Measurements from ENCODE around the gene COMMD6.

The COMMD6 gene

DNA sequence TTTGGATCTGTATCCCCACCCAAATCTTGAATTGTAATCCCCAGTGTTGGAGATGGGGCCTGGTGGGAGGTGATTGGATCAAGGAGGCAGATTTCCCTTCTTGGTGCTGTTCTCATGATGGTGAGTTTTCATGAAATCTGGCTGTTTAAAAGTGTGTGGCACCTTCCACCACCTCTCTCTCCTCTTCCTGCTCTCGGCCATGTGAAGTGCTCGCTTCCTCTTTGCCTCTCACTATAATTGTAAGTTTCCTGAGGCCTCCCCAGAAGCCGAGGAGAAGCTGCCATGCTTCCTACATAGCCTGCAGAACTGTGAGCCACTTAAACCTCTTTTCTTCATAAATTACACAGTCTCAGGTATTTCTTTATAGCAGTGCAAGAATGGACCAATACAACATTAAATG lies 15.7 kb downstream of the COMMD6 start:
- no peak for DNase-seq

DNA sequence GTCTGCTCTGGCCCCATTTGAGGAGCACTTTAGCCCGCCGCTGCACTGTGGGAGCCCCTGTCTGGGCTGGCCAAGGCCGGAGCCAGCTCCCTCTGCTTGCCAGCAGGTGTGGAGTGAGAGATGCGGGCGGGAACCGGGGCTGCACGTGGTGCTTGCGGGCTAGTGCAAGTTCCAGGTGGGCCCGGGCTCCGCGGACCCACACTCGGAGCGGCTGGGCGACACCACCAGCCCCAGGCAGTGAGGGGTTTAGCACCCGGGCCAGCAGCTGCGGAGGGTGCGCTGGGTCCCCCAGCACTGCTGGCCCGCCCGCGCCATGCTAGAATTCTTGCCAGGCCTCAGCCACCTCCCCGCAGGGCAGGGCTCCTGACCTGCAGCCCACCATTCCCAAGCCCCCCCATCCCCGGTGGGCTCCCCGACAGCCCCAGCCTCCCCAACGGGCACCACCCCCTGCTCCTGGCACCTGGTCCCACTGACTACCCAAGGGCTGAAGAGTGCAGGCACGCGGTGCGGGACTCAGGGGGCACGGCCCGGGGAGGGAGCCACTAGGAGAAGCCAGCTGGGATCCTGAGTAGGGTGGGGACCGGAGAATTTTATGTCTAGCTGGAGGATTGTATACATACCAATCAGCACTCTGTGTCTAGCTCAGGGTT lies 19.1 kb downstream of the COMMD6 start:
- no peak for DNase-seq

DNA sequence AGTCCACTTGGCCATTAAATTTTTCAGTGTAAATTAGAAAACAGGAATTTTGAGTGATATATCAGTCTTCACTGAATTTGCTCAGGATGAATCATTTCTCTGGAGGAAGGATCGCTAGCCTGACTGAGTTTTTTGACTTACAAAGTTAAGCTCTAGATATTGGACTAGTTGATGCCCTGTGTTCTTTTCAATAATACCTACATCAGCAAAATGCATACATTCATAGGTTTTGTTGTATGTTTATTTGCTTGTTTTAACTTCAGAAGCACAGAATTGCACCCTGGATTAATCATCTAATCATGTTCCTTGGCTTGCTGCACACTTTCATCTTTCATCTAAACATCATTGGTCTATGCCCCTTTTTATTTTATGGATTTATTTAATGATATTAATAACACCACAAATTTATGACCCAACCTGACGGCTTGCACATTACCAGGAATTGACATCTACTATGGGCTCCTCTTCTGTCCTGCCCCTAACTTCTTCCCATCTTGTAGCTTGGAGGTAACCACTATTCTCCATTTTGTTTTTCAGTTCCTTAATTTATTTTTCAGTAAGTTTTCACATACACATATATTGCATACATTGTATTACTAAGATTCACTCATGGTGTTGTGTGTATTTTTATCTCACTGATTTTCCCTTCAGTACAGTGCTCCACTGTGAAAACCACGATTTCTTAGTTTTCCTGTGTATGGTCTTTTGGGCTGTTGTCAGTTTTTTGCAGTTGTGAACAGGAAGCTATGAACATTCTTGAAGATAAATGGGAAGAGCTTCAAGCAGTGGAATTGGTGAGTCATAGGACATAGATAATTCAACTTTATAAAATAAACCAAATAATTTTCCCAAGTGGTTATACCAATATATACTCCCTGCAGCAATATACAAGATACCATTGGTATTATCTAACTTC lies 23.3 kb downstream of the COMMD6 start:
- DNase-seq: no peak

DNA sequence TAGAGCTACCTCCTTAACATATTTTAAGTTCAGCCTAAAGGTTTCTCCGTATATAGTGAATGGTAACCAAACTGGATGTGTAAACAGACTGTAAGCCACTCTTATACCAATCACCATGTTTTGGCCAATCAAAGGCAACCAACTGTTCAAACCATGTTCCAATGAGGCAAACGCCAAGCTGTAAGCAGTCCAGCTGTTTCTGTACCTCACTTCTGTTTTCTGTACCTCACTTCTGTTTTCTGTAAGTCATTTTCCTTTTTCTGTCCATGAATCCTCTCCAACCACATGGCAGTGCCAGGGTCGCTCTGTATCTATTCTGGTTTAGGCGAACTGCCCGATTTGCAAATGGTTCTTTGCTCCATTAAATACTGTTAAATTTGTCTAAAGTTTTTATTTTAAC lies 24.4 kb downstream of the COMMD6 start:
- DNase-seq: no peak

- DNase-seq: no peak
These were observed 25.4 kb downstream of the COMMD6 start for GRCh38 chr13:75512253-75512652.

- DNase-seq: no peak
These were observed 26.5 kb downstream of the COMMD6 start for GRCh38 chr13:75511051-75511625.

DNA sequence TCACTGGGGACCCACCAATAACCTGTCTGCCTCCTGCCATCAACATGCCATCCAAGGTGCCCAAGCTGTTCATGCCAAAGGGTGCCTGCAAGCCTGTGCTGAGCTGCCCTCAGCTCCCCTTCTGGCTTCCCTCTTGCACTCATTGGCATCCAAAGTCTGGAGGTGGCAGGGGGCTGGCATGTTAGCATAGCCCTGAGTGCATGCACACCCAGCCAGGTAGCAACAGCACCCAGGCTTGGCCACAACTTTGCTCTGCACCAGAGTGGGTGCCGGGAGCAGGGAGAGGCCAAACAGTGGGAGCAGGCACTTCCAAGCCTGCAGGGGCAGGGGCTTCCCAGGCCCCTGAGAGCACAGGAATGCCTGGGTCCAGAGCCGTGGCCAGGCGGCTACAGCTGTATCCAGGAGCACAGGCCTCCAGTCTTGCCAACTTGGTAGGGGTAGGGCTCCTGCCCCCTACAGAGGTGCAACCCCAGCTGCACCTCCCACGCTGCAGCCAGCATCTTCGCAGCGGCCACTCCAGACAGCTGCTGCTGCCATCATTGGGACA lies 29.6 kb downstream of the COMMD6 start:
- no peak for DNase-seq

DNA sequence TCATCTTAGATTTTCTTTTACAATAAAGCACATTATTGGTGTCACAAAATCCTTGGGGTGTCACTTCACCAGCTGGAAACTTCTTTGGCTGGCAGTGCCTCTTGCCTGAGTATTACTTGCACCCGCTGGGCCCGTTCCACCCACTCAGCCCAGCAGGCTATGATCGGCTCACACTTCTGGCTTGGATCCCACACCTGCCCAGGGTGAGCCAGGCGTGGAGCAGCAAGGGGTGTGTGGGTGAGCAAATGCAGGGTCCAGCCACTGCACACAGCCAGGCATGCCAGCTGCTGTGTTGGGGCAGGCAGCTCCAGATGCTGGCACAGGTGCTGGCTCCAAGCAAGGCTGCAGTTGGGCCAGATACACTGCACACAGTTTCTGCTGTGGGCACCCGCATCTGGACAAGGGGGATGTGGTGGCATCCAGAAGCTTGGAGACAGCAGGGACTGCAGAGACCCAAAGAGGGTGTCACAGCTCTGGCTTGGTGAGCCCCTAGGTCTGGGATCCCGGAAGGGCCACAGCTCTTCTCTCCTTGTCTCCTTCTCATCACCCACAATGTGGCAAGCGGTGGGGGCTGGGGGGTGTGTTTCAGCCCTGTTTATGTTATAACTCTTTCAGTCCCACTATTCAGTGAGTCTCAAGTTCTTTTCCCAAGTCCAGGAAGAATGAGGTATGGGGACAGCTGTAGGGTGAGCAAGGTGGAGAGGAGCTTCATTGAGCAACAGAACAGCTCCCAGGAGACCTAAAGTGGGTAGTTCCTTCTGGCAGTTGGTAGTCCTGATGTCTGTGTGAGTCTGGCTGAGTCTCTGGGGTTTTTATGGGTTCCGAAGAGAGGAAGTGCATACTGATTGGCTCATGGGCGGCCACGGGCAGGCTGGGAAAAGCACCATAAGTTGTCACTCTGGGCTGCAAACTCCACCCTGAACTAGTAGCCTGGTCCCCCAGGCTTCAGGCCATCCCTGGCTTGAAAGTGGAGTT lies 30.3 kb downstream of the COMMD6 start:
- DNase-seq: no peak

DNA sequence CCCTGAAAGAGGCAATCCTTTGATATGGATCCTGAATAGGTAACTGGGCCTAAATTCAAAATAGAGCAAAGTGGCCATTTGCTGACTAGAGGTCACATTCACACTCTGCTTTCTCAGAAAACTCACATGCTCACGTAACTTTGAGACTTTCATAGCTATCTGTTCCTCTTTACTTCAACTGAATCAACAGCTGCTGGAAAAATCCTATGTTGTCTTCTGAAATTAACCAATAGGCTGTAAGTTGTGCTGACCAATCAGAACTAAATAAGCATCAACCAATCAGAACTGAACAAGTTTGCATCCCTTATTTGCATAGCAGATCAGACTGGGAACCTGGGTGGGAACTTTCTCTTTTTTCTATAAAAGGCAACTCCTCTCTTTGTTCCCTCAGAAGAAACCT lies 31.6 kb downstream of the COMMD6 start:
- no peak for DNase-seq

DNA sequence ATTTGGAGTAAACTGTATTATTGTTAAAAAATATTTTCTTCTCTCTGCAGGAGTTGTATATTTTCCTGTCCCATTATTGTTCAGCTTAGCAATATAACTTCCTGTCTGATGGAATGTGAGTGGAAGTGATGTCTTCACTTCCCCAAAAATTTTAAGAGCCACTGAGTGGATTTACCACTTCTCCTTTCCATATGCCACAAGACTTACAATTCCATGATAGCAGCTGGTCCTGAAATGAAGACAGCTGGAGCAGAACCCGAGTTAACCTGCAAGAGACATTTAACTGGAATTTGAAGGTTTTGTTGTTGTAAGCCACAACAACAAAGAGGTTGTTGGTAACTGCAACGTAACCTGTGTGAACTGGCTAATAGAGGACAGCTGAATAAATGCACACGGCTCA lies 32.3 kb downstream of the COMMD6 start:
- DNase-seq: no peak

GRCh38 chr13:75495938-75496337 lies 41.7 kb downstream of the COMMD6 start:
- DNase-seq: no peak

- no peak for DNase-seq
These were observed 43.1 kb downstream of the COMMD6 start for GRCh38 chr13:75494491-75494890.

- no peak for DNase-seq
These were observed 44.5 kb downstream of the COMMD6 start for GRCh38 chr13:75493156-75493555.

DNA sequence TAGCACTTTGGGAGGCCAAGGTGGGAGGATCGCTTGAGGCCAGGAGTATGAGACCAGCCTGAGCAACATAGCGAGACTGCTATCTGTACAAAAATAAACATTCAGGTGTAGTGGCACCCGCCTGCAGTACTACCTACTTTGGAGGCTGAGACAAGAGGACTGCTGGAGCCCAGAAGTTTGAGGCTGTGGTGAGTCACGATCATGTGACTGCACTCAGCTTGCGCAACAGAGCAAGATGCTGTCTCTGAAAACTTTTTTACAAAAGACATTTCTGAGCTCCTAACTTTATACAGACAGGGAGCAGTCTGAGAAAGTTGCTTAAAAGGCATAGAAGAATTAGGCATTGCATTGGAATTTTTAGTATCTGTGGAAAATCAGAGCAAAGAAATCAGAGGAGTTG lies 45.3 kb downstream of the COMMD6 start:
- DNase-seq: no peak

DNA sequence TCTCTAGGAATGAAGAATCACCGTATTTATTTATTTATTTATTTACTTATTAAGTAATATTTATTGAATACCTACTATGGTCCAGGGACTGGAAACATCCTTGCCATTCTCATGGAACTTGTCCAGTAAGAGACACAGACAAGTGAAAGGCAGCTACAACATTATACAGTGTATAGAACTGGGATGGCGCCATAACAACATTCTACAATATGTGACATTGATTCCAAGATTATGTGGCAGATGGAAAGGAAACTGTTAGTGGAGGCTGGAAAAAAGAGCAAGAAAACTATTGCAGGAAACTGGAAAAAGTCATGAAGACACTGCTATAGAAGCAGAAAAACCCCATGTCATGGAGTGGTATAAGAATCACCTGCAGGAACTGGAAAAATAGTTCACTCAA lies 46.3 kb downstream of the COMMD6 start:
- no peak for DNase-seq

DNA sequence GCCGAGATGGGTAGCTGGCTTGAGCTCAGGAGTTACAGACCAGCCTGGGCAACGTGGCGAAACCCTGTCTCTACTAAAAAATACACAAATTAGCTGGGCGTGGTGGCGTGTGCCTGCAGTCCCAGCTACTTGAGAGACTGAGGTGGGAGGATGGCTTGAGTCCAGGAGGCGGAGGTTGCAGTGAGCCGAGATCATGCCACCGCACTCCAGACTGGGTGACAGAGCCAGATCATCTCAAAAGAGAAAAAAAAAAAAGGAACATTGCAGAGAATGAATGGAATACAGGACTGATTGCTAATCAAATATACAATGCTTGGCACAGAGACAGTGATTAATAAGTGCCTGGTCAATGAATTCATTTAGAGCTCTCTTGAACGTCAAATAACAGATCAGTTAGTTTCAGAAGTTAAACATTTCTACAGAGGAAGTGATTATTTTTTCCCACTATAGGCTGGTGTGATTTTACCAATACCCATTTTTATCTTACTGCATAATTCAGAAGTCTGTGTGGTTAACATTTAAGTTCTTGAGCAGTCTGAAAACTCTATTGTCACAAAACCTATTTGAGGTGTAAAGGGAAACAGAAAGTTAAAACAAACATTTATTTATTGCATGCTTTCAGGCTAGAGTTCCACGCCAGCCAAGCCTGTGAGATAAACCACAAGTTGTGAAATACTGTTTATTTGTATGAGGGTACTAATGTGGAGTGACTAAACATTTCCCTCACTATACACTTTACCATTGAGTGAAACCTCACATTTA lies 48.0 kb downstream of the COMMD6 start:
- no peak for DNase-seq

- no peak for DNase-seq
These were observed 51.2 kb downstream of the COMMD6 start for GRCh38 chr13:75486146-75487062.

DNA sequence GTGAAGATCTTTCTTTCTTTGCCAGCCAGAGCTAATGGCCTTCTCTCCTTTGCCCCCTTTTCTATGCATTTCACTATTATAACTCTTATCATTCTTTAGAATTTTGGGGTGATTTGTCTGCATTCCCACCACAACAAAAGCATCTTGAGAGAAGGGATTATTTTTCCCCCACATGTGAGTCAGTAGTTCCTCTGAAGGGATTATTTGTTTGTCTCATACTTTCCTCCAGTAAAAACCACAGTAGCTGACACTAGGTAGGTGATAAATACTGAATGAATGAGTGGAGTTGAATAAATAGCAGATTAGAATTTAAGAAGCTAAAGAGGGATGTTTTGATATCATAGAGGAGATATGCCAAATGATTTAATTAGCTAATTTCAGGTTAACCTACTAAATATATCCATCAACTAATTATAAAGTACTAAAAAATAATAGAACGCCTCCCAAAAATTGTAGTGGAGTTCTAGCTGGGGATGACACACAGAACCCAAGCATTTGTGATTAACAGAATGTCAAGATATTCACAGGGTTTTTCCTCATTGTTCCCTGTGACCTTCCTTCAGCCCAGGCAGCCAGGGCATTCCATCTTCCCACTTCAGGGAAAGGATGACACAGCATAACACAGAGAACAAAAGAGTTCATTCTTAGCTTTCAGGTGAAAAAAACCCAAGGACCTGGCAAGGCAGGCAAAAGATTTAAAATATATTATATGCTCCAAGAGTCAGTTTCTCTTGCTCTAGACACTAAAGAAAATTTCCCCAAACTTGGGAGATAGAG lies 52.2 kb downstream of the COMMD6 start:
- no peak for DNase-seq

GRCh38 chr13:75482820-75483079 lies 54.9 kb downstream of the COMMD6 start:
- no peak for DNase-seq
